ENCODE measurements around the gene CLCN4.

CLCN4 gene

DNA sequence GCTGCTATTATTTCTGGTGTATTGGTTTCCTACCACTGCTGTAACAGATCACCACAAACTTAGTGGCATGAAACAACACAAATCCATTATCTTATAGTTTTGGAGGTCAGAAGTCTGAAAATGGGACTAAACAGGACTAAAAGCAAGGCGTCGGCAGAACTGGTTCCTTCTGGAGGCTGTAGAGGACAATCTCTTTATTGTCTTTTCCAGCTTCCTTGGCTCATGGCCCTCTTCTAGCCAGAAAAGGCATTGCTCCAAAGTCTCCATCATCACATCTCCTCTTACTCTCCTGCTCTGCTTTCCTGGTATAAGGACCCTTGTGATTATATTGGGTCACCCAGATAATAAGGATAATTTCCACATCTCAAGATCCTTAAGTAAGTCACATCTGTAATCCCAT lies 121.9 kb downstream of the CLCN4 start:
- Histone ChIP-seq H4K20me1 (no peaks in the 10 kb centered on the region), H3K4me1 (peaks cover 0 to 9% (median 5%) of the 10 kb centered on the region in 10 experiments; a peak in 8 of 20 replicates), H3K9me3 (replicated peaks in 1 of 11) (peaks cover 0 to 5% (median 0%) of the 10 kb centered on the region in 11 experiments; a peak in 2 of 22 replicates), H3K9ac (no peak overlapping the region), H3K27me3 (peaks cover 56 to 100% (median 97%) of the 10 kb centered on the region in 11 experiments), H3K36me3 (no peaks in the 10 kb centered on the region), H3K4me3 (no peak overlapping the region), H3K4me2 (no peak overlapping the region), H3K27ac (no peak overlapping the region)
- no peak for TF ChIP-seq Cebpa-rat (IDR thresholded peaks at IDR 0.05)

DNA sequence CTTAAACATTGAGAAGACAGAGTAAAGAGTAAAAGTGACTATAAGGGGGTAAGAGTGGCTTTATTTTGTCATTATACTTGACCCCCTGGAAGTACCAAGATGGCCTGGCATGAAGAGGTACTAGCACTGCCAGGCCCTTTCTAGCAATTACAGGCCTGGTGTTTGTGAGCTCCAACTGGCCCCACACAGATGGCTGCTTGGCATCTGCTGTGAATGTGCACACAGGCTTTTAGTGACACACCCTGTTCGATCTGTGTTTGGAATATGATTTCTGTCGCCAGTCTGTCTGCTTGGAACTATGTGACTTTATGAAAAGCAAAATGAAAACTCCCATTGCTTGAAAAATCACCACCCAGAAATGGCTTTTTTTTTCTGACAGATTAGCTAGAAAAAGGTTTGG lies 123.3 kb downstream of the CLCN4 start:
- Histone ChIP-seq H3K27me3 (peaks cover 55 to 100% (median 96%) of the 10 kb centered on the region in 11 experiments), H3K4me3 (no peak overlapping the region), H4K20me1 (no peaks in the 10 kb centered on the region), H3K27ac (no peak overlapping the region), H3K36me3 (no peaks in the 10 kb centered on the region), H3K9ac (no peak overlapping the region), H3K9me3 (replicated peaks in 1 of 11) (peaks cover 0 to 5% (median 0%) of the 10 kb centered on the region in 11 experiments; a peak in 2 of 22 replicates), H3K4me1 (peaks cover 0 to 9% (median 5%) of the 10 kb centered on the region in 10 experiments; a peak in 8 of 20 replicates), H3K4me2 (no peak overlapping the region)
- no peak for TF ChIP-seq Cebpa-rat (IDR thresholded peaks at IDR 0.05)

DNA sequence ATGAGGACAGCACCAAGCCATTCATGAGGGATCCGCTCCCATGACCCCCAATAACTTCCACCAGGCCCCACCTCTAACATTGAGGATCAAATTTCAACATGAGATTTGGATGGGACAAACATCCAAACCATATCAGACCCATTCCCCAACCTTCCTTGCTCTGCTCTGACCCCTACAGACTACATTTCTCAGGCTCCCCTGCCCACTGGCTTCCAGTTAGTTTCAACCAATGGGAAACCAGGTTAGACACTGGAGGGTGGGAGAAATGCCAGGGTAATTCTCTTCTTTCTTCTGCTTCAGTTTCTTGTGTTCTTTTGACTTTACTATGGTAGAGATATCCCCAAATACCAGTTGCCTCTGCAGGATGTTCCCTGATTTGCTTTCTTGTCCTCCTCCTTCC lies 125.7 kb downstream of the CLCN4 start:
- no peak overlapping the region for H3K4me2 ChIP-seq
- TF ChIP-seq Cebpa-rat (IDR thresholded peaks at IDR 0.05), result no peak

DNA sequence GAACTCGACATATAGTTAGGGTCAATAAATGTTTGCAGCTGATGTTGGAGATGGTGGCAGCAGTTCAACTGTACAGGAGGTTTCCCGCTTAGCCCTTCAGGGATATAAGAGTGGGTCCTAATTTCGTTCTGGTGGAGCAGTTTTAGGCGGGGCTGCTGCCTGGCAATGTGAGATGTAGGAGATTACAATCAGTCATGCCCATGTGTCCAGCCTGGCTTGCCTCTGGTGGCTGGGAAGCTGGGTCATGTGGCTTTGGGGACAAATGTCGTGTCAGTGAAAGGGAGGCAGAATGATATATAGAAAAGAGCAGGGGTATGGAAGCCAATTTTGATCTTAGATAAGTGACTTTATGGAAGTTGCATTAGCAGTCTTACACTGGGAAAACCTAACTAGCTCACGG lies 129.4 kb downstream of the CLCN4 start:
- Histone ChIP-seq H3K4me1 (peaks cover 0 to under 1% (median 0%) of the 10 kb centered on the region in 10 experiments; a peak in 3 of 20 replicates), H3K9ac (no peak overlapping the region), H3K27ac (no peak overlapping the region), H3K27me3 (peaks cover 63 to 100% (median 97%) of the 10 kb centered on the region in 11 experiments), H4K20me1 (no peaks in the 10 kb centered on the region), H3K36me3 (no peaks in the 10 kb centered on the region), H3K4me2 (no peak overlapping the region), H3K4me3 (no peak overlapping the region), H3K9me3 (replicated peaks in 1 of 11) (peaks cover 0 to 10% (median 3%) of the 10 kb centered on the region in 11 experiments; a peak in 15 of 22 replicates)
- TF ChIP-seq Cebpa-rat (IDR thresholded peaks at IDR 0.05), result no peak

More for the DNA sequence above, 125.7 kb downstream of the CLCN4 start:
- H3K9ac ChIP-seq, result no peak overlapping the region
- H3K36me3 ChIP-seq, result no peaks in the 10 kb centered on the region
- H3K27ac ChIP-seq, result no peak overlapping the region
- peaks cover 58 to 100% (median 95%) of the 10 kb centered on the region in 11 experiments for H3K27me3 ChIP-seq
- H3K4me3 ChIP-seq, result no peak overlapping the region
- no peaks in the 10 kb centered on the region for H4K20me1 ChIP-seq
- H3K4me1 ChIP-seq, result peaks cover 0 to 9% (median 5%) of the 10 kb centered on the region in 10 experiments; a peak in 8 of 20 replicates
- peaks cover 0 to 4% (median 0%) of the 10 kb centered on the region in 11 experiments; a peak in 3 of 22 replicates for H3K9me3 ChIP-seq (replicated peaks in 1 of 11)

Measured in BLaER1 treated with 17β-estradiol and CSF1 and Interleukin-3, amounts not matched to agents 10 nM and 100 nM (cell line).